Measurements from ENCODE around the gene EIPR1. TPM values are rescaled to one million over a fixed set of nuclear protein-coding genes. Genes with fewer than 3 reads are reported as not detected.

EIPR1 gene
- total RNA-seq, 1 experiment from 2014 or later = 63.6 TPM

GRCh38 chr2:3260959-3261358, 116.7 kb downstream of the EIPR1 start:
- no peak for DNase-seq (ENCODE audit: low read depth in 1 of 2, low spot score in 2 of 2)
- Histone ChIP-seq H3K36me3 (no peaks in the 10 kb centered on the region), H3K4me1 (replicated peaks) (no peaks in the 10 kb centered on the region), H3K27me3 (replicated peaks) (no peaks in the 10 kb centered on the region), H3K27ac (no peak overlapping the region), H3K4me3 (no peak overlapping the region), H3K9me3 (replicated peaks) (no peaks in the 10 kb centered on the region)

DNA sequence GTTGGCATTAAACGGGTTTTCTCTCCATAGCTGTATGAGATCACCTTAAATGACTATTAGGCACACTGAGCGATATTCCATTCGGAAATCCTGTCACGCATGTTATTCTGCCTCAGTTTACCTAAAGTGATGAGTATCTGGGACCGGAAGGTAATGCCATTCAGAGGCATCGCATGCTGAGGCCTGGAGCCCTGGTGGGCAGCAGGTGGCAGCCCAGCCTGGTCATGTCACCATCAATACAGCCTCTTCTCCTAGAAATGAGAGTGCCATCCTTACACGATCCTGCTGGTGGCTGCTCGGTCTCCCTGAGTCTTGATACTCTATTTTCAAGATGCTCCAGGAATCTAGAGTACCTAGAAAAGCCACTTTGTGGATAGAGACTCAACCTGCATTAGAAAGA, 119.8 kb downstream of the EIPR1 start:
- Histone ChIP-seq H3K4me3 (no peak overlapping the region), H3K27ac (no peak overlapping the region), H3K9me3 (replicated peaks) (no peaks in the 10 kb centered on the region), H3K36me3 (no peaks in the 10 kb centered on the region), H3K27me3 (replicated peaks) (no peaks in the 10 kb centered on the region), H3K4me1 (replicated peaks) (no peaks in the 10 kb centered on the region)
- no peak for DNase-seq (ENCODE audit: low read depth in 1 of 2, low spot score in 2 of 2)

DNA sequence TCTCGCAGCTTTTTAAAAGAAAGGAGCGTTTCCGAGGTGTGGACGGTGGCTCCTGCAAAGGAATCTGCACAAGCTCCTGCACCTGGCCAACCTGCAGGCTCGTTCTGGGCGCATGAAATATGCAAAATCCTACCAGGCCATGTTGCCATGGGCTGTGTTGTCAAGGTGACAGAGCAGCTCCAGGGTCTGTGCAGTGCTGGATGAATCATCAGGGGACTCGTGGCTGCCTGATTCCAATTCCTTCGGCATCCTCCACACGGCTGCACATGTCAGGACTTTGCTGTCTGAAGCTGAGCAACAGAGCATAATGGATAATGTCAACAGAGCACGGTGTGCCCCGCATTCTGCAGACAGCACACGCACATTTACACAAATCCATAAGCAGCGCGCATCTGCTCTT, 120.5 kb downstream of the EIPR1 start:
- Histone ChIP-seq H3K9me3 (replicated peaks) (no peaks in the 10 kb centered on the region; the same call in 1 of the 2 replicates), H3K27me3 (replicated peaks) (no peaks in the 10 kb centered on the region), H3K4me3 (no peak overlapping the region), H3K36me3 (no peaks in the 10 kb centered on the region), H3K4me1 (replicated peaks) (no peaks in the 10 kb centered on the region), H3K27ac (no peak overlapping the region)
- DNase-seq (ENCODE audit: low read depth in 1 of 2, low spot score in 2 of 2) = no peak

DNA sequence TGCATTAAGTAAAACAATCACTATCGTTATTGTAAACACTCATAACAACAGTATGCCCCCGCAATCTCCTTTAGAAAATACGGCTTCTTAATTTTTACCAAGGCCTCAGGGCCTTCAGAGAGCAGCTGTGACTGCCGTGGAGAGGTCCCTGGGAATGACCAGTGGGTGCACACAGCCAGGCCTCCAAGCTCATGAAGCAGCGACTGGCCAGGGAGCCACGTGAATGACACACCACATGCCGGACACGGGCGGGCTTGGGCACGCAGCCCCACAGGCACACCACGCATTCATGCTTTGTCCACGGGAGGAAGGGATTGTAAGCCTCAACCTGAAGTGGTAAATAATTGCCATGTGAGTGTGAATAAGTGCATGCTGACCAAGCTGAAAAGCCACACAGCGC, 121.0 kb downstream of the EIPR1 start:
- H3K4me1 ChIP-seq (replicated peaks) = no peaks in the 10 kb centered on the region
- no peak overlapping the region for H3K4me3 ChIP-seq
- H3K36me3 ChIP-seq = no peaks in the 10 kb centered on the region
- H3K27me3 ChIP-seq (replicated peaks) = no peaks in the 10 kb centered on the region
- no peaks in the 10 kb centered on the region; the same call in 1 of the 2 replicates for H3K9me3 ChIP-seq (replicated peaks)
- no peak for DNase-seq (ENCODE audit: low read depth in 1 of 2, low spot score in 2 of 2)
- H3K27ac ChIP-seq = no peak overlapping the region

GRCh38 chr2:3256157-3256556, 121.5 kb downstream of the EIPR1 start:
- Histone ChIP-seq H3K27me3 (replicated peaks) (no peaks in the 10 kb centered on the region), H3K9me3 (replicated peaks) (no peaks in the 10 kb centered on the region; the same call in 1 of the 2 replicates), H3K36me3 (no peaks in the 10 kb centered on the region), H3K27ac (no peak overlapping the region), H3K4me3 (no peak overlapping the region), H3K4me1 (replicated peaks) (no peaks in the 10 kb centered on the region)
- DNase-seq (ENCODE audit: low read depth in 1 of 2, low spot score in 2 of 2) = no peak

DNA sequence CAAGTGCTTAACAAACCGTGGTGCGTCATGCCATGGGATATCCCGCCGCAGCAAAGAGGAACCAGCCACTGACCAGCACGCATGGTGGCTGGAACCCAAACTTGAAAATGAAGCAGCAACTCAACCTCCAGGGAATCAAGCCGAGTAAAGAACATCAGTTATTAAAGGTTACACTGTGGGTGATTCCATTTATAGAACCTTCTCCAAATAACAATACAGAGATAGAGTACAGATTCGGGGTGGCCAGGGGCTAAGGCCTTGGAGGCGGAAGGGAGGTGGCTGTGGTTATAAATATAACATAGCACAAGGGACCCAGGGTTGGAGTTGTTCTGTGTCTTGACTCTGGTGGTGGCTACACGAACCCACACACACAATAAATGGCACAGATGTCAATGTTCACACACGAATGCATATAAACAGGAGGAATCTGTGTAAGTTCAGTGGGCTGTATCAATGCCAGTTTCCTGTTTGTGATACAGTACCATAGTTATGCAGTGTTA, 123.1 kb downstream of the EIPR1 start:
- Histone ChIP-seq H3K27ac (no peak overlapping the region), H3K4me1 (replicated peaks) (no peaks in the 10 kb centered on the region), H3K4me3 (no peak overlapping the region), H3K9me3 (replicated peaks) (no peaks in the 10 kb centered on the region; the same call in 1 of the 2 replicates), H3K36me3 (no peaks in the 10 kb centered on the region), H3K27me3 (replicated peaks) (no peaks in the 10 kb centered on the region)
- DNase-seq (ENCODE audit: low read depth in 1 of 2, low spot score in 2 of 2) = no peak

- DNase-seq (ENCODE audit: low read depth in 1 of 2, low spot score in 2 of 2) = no peak
- Histone ChIP-seq H3K36me3 (no peaks in the 10 kb centered on the region), H3K9me3 (replicated peaks) (no peaks in the 10 kb centered on the region; the same call in 1 of the 2 replicates), H3K27ac (no peak overlapping the region), H3K27me3 (replicated peaks) (no peaks in the 10 kb centered on the region), H3K4me1 (replicated peaks) (no peaks in the 10 kb centered on the region), H3K4me3 (no peak overlapping the region)
Observed at GRCh38 chr2:3253913-3254441, 123.6 kb downstream of the EIPR1 start.

- no peak for DNase-seq (ENCODE audit: low read depth in 1 of 2, low spot score in 2 of 2)
- Histone ChIP-seq H3K4me1 (replicated peaks) (no peaks in the 10 kb centered on the region), H3K27me3 (replicated peaks) (no peaks in the 10 kb centered on the region), H3K36me3 (no peaks in the 10 kb centered on the region), H3K27ac (no peak overlapping the region), H3K9me3 (replicated peaks) (no peaks in the 10 kb centered on the region; the same call in 1 of the 2 replicates), H3K4me3 (no peak overlapping the region)
Observed at GRCh38 chr2:3251946-3252345, 125.7 kb downstream of the EIPR1 start.

GRCh38 chr2:3249476-3249962, 128.1 kb downstream of the EIPR1 start:
- Histone ChIP-seq H3K27ac (no peak overlapping the region), H3K9me3 (replicated peaks) (no peaks in the 10 kb centered on the region; the same call in 1 of the 2 replicates), H3K27me3 (replicated peaks) (no peaks in the 10 kb centered on the region), H3K4me1 (replicated peaks) (no peaks in the 10 kb centered on the region), H3K4me3 (no peak overlapping the region), H3K36me3 (no peaks in the 10 kb centered on the region)
- no peak for DNase-seq (ENCODE audit: low read depth in 1 of 2, low spot score in 2 of 2)

- no peaks in the 10 kb centered on the region; the same call in 1 of the 2 replicates for H3K9me3 ChIP-seq (replicated peaks)
- no peaks in the 10 kb centered on the region for H3K27me3 ChIP-seq (replicated peaks)
- H3K36me3 ChIP-seq = no peaks in the 10 kb centered on the region
- no peaks in the 10 kb centered on the region for H3K4me1 ChIP-seq (replicated peaks)
- no peak overlapping the region for H3K27ac ChIP-seq
- H3K4me3 ChIP-seq = no peak overlapping the region
- no peak for DNase-seq (ENCODE audit: low read depth in 1 of 2, low spot score in 2 of 2)
Observed at GRCh38 chr2:3248754-3249475, 128.7 kb downstream of the EIPR1 start.

DNA sequence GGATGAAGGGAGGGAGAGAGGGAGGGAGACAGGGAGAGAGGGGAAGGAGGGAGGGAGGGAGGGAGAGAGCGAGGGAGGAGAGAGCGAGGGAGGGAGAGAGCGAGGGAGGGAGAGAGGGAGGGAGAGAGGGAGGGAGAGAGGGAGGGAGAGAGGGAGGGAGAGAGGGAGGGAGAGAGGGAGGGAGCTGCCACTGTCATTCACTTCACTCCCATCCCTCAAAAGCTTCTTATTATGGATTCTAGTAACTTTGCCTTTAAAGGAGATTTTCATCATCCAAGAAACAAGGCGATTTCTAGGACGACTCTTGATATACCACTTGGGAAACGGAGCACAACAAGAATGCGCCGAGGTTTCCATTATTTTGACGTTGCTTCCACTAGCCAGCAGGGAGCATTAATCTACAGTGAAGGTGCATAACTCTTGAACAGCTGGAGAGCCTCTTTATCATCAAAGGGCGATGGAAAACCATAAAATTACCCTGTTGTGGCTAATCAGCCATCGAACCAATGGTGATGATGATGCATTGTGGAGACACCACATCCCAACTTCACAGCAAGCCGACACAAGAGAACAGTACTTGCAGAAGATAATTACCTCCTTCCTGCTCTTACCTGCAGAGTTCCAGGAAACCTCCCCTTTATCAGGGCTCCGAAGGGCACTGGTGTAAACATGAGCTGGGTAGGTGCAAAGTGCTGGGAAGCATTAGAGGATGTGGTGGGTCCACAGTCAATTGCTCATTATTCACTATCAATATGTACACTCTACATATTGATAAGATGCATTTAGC, 130.5 kb downstream of the EIPR1 start:
- H3K27me3 ChIP-seq (replicated peaks) = no peaks in the 10 kb centered on the region
- no peaks in the 10 kb centered on the region for H3K4me1 ChIP-seq (replicated peaks)
- H3K4me3 ChIP-seq = no peak overlapping the region
- H3K9me3 ChIP-seq (replicated peaks) = no peaks in the 10 kb centered on the region; the same call in 1 of the 2 replicates
- no peaks in the 10 kb centered on the region for H3K36me3 ChIP-seq
- H3K27ac ChIP-seq = no peak overlapping the region
- no peak for DNase-seq (ENCODE audit: low read depth in 1 of 2, low spot score in 2 of 2)

- H3K27ac ChIP-seq = no peak overlapping the region
- H3K4me1 ChIP-seq (replicated peaks) = no peaks in the 10 kb centered on the region
- H3K36me3 ChIP-seq = no peaks in the 10 kb centered on the region
- H3K9me3 ChIP-seq (replicated peaks) = no peaks in the 10 kb centered on the region
- H3K4me3 ChIP-seq = no peak overlapping the region
- H3K27me3 ChIP-seq (replicated peaks) = no peaks in the 10 kb centered on the region
- no peak for DNase-seq (ENCODE audit: low read depth in 1 of 2, low spot score in 2 of 2)
Observed at GRCh38 chr2:3246406-3246805, 131.2 kb downstream of the EIPR1 start.

DNA sequence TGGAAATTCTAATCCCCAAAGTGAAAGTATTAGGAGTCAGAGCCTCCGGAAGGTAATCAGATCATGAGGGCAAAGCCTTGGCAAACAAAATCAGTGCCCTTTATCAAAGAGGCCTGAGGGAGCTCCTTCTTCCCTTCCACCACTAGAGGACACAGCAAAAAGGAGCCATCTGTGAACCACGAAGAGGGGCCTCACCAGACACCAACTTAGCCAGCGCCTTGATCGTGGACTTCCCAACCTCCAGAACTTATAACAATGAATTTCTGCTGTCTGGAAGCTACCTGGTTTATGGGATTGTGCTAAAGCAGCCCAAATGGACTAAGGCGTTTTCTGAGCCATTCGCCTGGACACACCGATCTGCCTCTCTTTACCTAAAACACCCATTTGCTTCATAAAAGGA, 133.1 kb downstream of the EIPR1 start:
- H3K9me3 ChIP-seq (replicated peaks) = no peaks in the 10 kb centered on the region

DNA sequence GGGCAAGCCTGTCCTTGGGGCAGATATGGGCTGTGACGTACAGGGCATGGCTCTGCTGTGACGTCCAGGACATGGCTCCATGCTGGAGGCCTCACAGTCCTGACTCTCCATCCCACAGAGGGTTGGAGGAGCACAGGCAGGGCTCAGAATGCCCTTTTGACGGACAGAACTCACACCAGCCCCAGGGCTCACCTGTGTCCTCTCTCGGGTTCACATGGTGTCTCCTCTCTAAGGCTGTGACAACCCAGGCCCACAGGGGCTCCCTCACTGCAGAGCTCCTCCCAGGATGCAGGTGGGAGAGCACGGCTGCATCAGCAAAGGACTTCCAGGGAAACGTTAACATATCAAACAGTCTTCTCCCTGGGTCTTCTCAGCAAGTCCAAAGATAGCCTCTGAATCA, 133.8 kb downstream of the EIPR1 start:
- H3K27ac ChIP-seq = no peak overlapping the region
- DNase-seq (ENCODE audit: low read depth in 1 of 2, low spot score in 2 of 2) = no peak
- H3K27me3 ChIP-seq (replicated peaks) = no peaks in the 10 kb centered on the region
- H3K4me3 ChIP-seq = no peak overlapping the region
- H3K4me1 ChIP-seq (replicated peaks) = no peaks in the 10 kb centered on the region
- H3K36me3 ChIP-seq = no peaks in the 10 kb centered on the region
- H3K9me3 ChIP-seq (replicated peaks) = no peaks in the 10 kb centered on the region

More for the DNA sequence above, 133.1 kb downstream of the EIPR1 start:
- Histone ChIP-seq H3K27ac (no peak overlapping the region), H3K4me1 (replicated peaks) (no peaks in the 10 kb centered on the region), H3K36me3 (no peaks in the 10 kb centered on the region), H3K27me3 (replicated peaks) (no peaks in the 10 kb centered on the region), H3K4me3 (no peak overlapping the region)
- DNase-seq (ENCODE audit: low read depth in 1 of 2, low spot score in 2 of 2) = no peak
